H1 (cell line): Measurements from ENCODE around the gene THEMIS. TPM values are rescaled to one million over a fixed set of nuclear protein-coding genes. Genes with fewer than 3 reads are reported as not detected.

ENCODE experiments used
- BRCA1 ChIP-seq: IDR thresholded peaks from 2 replicates; pipeline ENCODE4 v1.6.1; 2012; ENCODE audit warnings: low read depth, low read length, improper control_type of control experiment
- EGR1 ChIP-seq: IDR thresholded peaks from 2 replicates; pipeline ENCODE4 v1.6.1; 2011; ENCODE audit warnings: low read depth, low read length, borderline replicate concordance
- HDAC6 ChIP-seq: IDR thresholded peaks from one replicate; pipeline ENCODE4 v1.7.1; 2012; ENCODE audit warnings: low read depth, mild to moderate bottlenecking, inconsistent platforms, low read length, moderate library complexity
- RAD21 ChIP-seq, 2 experiments: IDR thresholded peaks in 1 of 2; conservative IDR thresholded peaks in 1 of 2; 2 replicates each; pipeline ENCODE4 v1.6.1; 2011; ENCODE audit warnings: low read depth in 2 of 2, low read length in 2 of 2, improper control_type of control experiment in 1 of 2, inconsistent platforms in 1 of 2, mild to moderate bottlenecking in 1 of 2, moderate library complexity in 1 of 2
- RXRA ChIP-seq: IDR thresholded peaks from 2 replicates; pipeline ENCODE4 v1.6.1; 2011; ENCODE audit warnings: low read depth, mild to moderate bottlenecking, low read length, moderate library complexity; ENCODE audit not compliant: insufficient read depth
- SIRT6 ChIP-seq: IDR thresholded peaks from one replicate; pipeline ENCODE4 v1.7.1; 2012; ENCODE audit warnings: low read length, inconsistent platforms
- SP2 ChIP-seq: IDR thresholded peaks from 2 replicates; pipeline ENCODE4 v1.6.1; 2012; ENCODE audit warnings: mild to moderate bottlenecking, low read length, inconsistent platforms
- USF2 ChIP-seq: IDR thresholded peaks from 2 replicates; pipeline ENCODE4 v1.6.1; 2011; ENCODE audit warnings: low read length, improper control_type of control experiment
- polyA plus RNA-seq, 7 experiments: library from polyadenylated mRNA; depleted of rRNA in 3 of 7; stranded (reverse) in 5 of 7; unstranded in 2 of 7; fragments of >200 nt in 5 of 7; fragments of 200-250 nt in 2 of 7; gene quantifications; 1 replicate in 5 of 7; 2 replicates in 1 of 7; 4 replicates in 1 of 7; pipeline versions ENCODE4 v1.2.1 to v1.2.3, GENCODE V29; 2011 to 2013; ENCODE audit warnings: missing spikeins in 2 of 7, mixed read lengths in 2 of 7
- total RNA-seq: library from RNA; stranded (reverse); fragmentation: NEBNext Ultra II Directional; extraction: Animal tissue kit (Norgen Biotek cat#: 25700); gene quantifications from 2 replicates; pipeline ENCODE4 v1.2.1, GENCODE V29; 2021

The THEMIS gene
- total and polyA plus RNA-seq, 2 of the 8 experiments (the other 6 are each of a cell fraction or from before 2014, with no cell fraction given): not detected

- no peak for TF ChIP-seq RXRA
- no peak for TF ChIP-seq HDAC6
- no peak for TF ChIP-seq SIRT6
- no peak for TF ChIP-seq RAD21 (IDR thresholded peaks at IDR 0.05 in 1 of 2, conservative IDR thresholded peaks at IDR 0.05 in 1 of 2; ENCODE audit: low read depth in 2 of 2, low read length in 2 of 2)
- no peak for TF ChIP-seq BRCA1
- TF ChIP-seq EGR1: no peak
- TF ChIP-seq USF2: no peak
- TF ChIP-seq SP2: no peak
Measured at GRCh38 chr6:127900935-127901334, at the start of gene THEMIS (continued).
